Neural progenitor cell (in vitro differentiated cells): Measurements from ENCODE around the gene TKT.

Experiments
- CTCF ChIP-seq: fragments of 200-600 bp; sonication (generic); IDR thresholded peaks from 2 replicates; pipeline ENCODE4 v1.5.1; 2017; ENCODE audit warnings: antibody characterized with exemption, mild to moderate bottlenecking
- EZH2 ChIP-seq: fragments of 200-600 bp; sonication (generic); IDR thresholded peaks from 2 replicates; pipeline ENCODE4 v1.6.1; 2017; ENCODE audit warnings: antibody characterized with exemption, mild to moderate bottlenecking, moderate library complexity
- EZH2phosphoT487 ChIP-seq: fragments of 200-600 bp; sonication (generic); IDR thresholded peaks from 2 replicates; pipeline ENCODE4 v1.6.1; 2017; ENCODE audit warnings: antibody characterized with exemption

DNA sequence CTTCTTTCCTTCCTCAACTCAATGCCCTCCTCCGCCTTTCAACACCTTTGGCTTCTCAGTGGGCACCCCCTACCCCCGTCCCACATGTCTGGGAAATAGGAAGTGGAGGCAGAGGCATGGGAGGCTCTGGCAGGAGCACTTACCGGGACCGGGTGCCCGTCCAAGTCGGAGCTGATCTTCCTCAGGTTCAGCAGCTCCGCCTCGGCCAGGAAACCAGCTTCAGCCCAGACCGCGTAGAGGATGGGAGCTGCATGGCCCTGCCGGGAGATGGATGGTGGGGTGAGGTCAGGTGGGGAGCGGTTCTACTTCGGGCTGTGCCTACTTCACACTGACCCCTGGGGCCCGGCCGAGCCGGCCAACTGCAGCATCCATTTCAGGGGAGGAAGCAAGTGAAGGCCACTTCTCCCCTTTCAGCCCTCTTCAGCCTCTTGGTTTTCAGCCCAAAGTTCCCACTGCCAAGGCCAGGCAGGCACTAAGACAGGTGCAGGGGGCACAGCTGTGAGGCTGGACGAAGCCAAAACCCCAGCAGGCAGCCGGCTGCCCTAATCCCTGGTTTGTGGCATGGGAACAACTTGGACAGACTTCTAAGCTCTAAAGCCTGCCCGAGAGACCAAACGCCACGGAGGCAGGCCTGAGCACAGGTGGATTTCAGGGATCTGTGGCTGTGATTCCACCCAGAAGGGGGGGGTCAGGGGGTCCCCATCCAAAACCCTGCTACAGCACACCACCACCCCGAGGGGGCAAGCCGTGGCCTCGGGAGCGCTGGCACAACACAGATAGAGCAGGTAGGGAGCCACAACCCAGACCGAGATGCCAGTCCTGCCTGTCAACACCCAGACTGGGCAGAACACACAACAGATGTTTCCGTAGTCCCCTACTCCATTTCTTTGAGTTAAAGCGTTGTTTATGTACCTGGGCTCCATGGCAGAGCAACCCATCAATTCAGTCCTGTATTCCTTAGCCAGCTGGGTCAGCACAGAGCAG, 14.5 kb downstream of the TKT start:
- TF ChIP-seq CTCF (no peak), EZH2 (no peak), EZH2phosphoT487 (no peak)
